HCT116 (cell line): ENCODE results near the gene GSTA4. TPM values are rescaled to one million over a fixed set of nuclear protein-coding genes. Genes with fewer than 3 reads are reported as not detected.

Source experiments
- ATAC-seq: fragments of 200-7000 bp; cut with Tn5 transposase; 2 replicates; pipeline ENCODE4 v1.9.1; 2020; ENCODE audit warnings: mild to moderate bottlenecking, moderate library complexity
- BruUV-seq: library from RNA; stranded (reverse); fragments of 400-500 nt; replicated peaks from 2 replicates; lab custom pipeline; 2021; lab: Mats Ljungman, UMichigan
- CTCF ChIA-PET: fragments of 300-600 bp; sonication (Branson Sonifier 250); formaldehyde crosslinking; loops from one replicate; lab custom pipeline; 2021; ENCODE audit warnings: antibody characterized with exemption; lab: Charles Lee
- POLR2A ChIA-PET: fragments of 300-600, 350-600 bp; sonication (Branson Sonifier 250); formaldehyde crosslinking; loops from one replicate; lab custom pipeline; 2021; ENCODE audit warnings: antibody characterized with exemption; lab: Charles Lee
- RAD21 ChIA-PET, 2 experiments: fragments of 300-600 bp; sonication (Branson Sonifier 250); formaldehyde crosslinking; loops; one replicate each; lab custom pipeline; 2023; ENCODE audit warnings: low total read pairs in 2 of 2; ENCODE audit not compliant: uncharacterized antibody in 2 of 2, unreplicated experiment in 2 of 2, low non-redundant PET in 1 of 2; lab: Charles Lee
- DNase-seq: peaks from one replicate; pipeline ENCODE4 v3.0.0-alpha.2; 2010; ENCODE audit warnings: low read depth, low spot score
- H2AFZ ChIP-seq: fragments of 200-600 bp; shearing (Covaris generic), sonication (generic); 2 replicates; pipeline ENCODE4 v1.6.1; 2017; ENCODE audit warnings: low read depth, mixed run types, mixed read lengths, antibody characterized with exemption, low read length; ENCODE audit not compliant: poor library complexity, severe bottlenecking
- H3K27ac ChIP-seq: 2 replicates; pipeline ENCODE4 v1.5.1; 2012; ENCODE audit warnings: low read depth, low read length
- H3K27me3 ChIP-seq: fragments of 200-600 bp; sonication (generic); 2 replicates; pipeline ENCODE4 v1.6.1; 2016; ENCODE audit warnings: mixed run types, low read length, mixed read lengths; ENCODE audit not compliant: insufficient read depth
- H3K36me3 ChIP-seq, 2 experiments: fragments of 200-500 bp in 1 of 2; fragments of 200-600 bp in 1 of 2; sonication (Bioruptor generic) in 1 of 2; sonication (generic) in 1 of 2; 2 replicates each; pipeline versions ENCODE4 v1.5.1 to v1.6.1; 2014 to 2016; ENCODE audit warnings: low read length in 2 of 2, inconsistent platforms in 1 of 2, mixed read lengths in 1 of 2, mixed run types in 1 of 2; ENCODE audit not compliant: insufficient read depth in 2 of 2, control insufficient read depth in 1 of 2
- H3K4me1 ChIP-seq, 2 experiments: fragments of 200-600 bp in 1 of 2; sonication (generic) in 1 of 2; 2 replicates each; pipeline versions ENCODE4 v1.5.1 to v1.6.1; 2012 to 2017; ENCODE audit warnings: low read length in 2 of 2, inconsistent platforms in 1 of 2, mild to moderate bottlenecking in 1 of 2, mixed read lengths in 1 of 2, mixed run types in 1 of 2, moderate library complexity in 1 of 2; ENCODE audit not compliant: insufficient read depth in 2 of 2, control insufficient read depth in 1 of 2
- H3K4me2 ChIP-seq: fragments of 200-600 bp; sonication (generic); 2 replicates; pipeline ENCODE4 v1.6.1; 2017; ENCODE audit warnings: mixed run types, low read length, mixed read lengths
- H3K4me3 ChIP-seq, 2 experiments: fragments of 200-600 bp in 1 of 2; sonication (generic) in 1 of 2; replicated peaks in 1 of 2; 2 replicates each; pipeline ENCODE4 v1.5.1; 2011 to 2016; ENCODE audit warnings: low read length in 2 of 2, control low read depth in 1 of 2, low read depth in 1 of 2, mild to moderate bottlenecking in 1 of 2, mixed read lengths in 1 of 2, mixed run types in 1 of 2
- H3K79me2 ChIP-seq: fragments of 200-600 bp; sonication (generic); 2 replicates; pipeline ENCODE4 v1.6.1; 2017; ENCODE audit warnings: mild to moderate bottlenecking, mixed run types, low read length, moderate library complexity, mixed read lengths; ENCODE audit not compliant: insufficient read depth
- H3K9ac ChIP-seq: fragments of 200-600 bp; sonication (generic); 2 replicates; pipeline ENCODE4 v1.6.1; 2016; ENCODE audit warnings: low read length, mixed read lengths
- H3K9me2 ChIP-seq: fragments of 200-600 bp; sonication (generic), shearing (Covaris generic); 2 replicates; pipeline ENCODE4 v1.6.1; 2017; ENCODE audit warnings: mixed run types, mild to moderate bottlenecking, moderate library complexity; ENCODE audit not compliant: insufficient read depth
- H3K9me3 ChIP-seq, 2 experiments: fragments of 200-500 bp in 1 of 2; fragments of 200-600 bp in 1 of 2; sonication (Bioruptor generic) in 1 of 2; sonication (generic) in 1 of 2; 2 replicates each; pipeline ENCODE4 v1.6.1; 2014 to 2017; ENCODE audit warnings: low read length in 2 of 2, mixed read lengths in 2 of 2, inconsistent platforms in 1 of 2, low read depth in 1 of 2, mild to moderate bottlenecking in 1 of 2, mixed run types in 1 of 2, moderate library complexity in 1 of 2; ENCODE audit not compliant: control insufficient read depth in 1 of 2, insufficient read depth in 1 of 2
- H4K20me1 ChIP-seq: fragments of 200-600 bp; sonication (generic), shearing (Covaris generic); 2 replicates; pipeline ENCODE4 v1.6.1; 2017; ENCODE audit warnings: mixed run types, mild to moderate bottlenecking, moderate library complexity; ENCODE audit not compliant: insufficient read depth
- CEBPB ChIP-seq: IDR thresholded peaks from 2 replicates; pipeline ENCODE4 v1.6.1; 2012; ENCODE audit warnings: low read depth
- ELF1 ChIP-seq: IDR thresholded peaks from 2 replicates; pipeline ENCODE4 v1.6.1; 2012; ENCODE audit warnings: low read depth, borderline replicate concordance
- EZH2phosphoT487 ChIP-seq: fragments of 200-600 bp; IDR thresholded peaks from 2 replicates; pipeline ENCODE4 v1.6.1; 2018; ENCODE audit warnings: antibody characterized with exemption, borderline replicate concordance
- FOSL1 ChIP-seq: IDR thresholded peaks from 2 replicates; pipeline ENCODE4 v1.6.1; 2012; ENCODE audit warnings: low read depth
- JUND ChIP-seq: IDR thresholded peaks from 2 replicates; pipeline ENCODE4 v1.6.1; 2012
- RAD21 ChIP-seq: IDR thresholded peaks from 2 replicates; pipeline ENCODE4 v1.6.1; 2012; ENCODE audit warnings: low read depth, mild to moderate bottlenecking
- SP1 ChIP-seq: IDR thresholded peaks from 2 replicates; pipeline ENCODE4 v1.6.1; 2012; ENCODE audit warnings: low read depth
- SRF ChIP-seq: IDR thresholded peaks from 2 replicates; pipeline ENCODE4 v1.6.1; 2012; ENCODE audit warnings: low read depth
- TCF7L2 ChIP-seq: IDR thresholded peaks from 2 replicates; pipeline ENCODE4 v1.7.0; 2011; ENCODE audit warnings: borderline replicate concordance, inconsistent platforms; ENCODE audit not compliant: insufficient read depth, insufficient read length; ENCODE audit errors: extremely low read depth
- intact Hi-C: fragments of 100-400 bp; cut with micrococcal nuclease; formaldehyde crosslinking; loops from 2 replicates; pipeline ENCODE4 v1.10.0; 2022
- total RNA-seq: library from RNA; stranded (reverse); gene quantifications from one replicate; pipeline ENCODE4 v1.2.1, GENCODE V29; 2021; ENCODE audit not compliant: unreplicated experiment
- TF ChIP-seq, protein P1 (sequence below): IDR thresholded peaks from 2 replicates; pipeline ENCODE4 v1.6.1; 2012; ENCODE audit warnings: low read depth
- TF ChIP-seq, protein P2 (sequence below), 3 experiments: fragments of 200-600 bp in 1 of 3; sonication (generic) in 1 of 3; IDR thresholded peaks in 2 of 3; conservative IDR thresholded peaks in 1 of 3; 2 replicates each; pipeline ENCODE4 v1.5.1; 2012 to 2017; ENCODE audit warnings: low read depth in 2 of 3, low read length in 2 of 3, antibody characterized with exemption in 1 of 3, borderline replicate concordance in 1 of 3, control low read depth in 1 of 3, mild to moderate bottlenecking in 1 of 3, mixed read lengths in 1 of 3, mixed run types in 1 of 3, moderate library complexity in 1 of 3; ENCODE audit not compliant: insufficient read depth in 1 of 3

The GSTA4 gene
- total RNA-seq, 1 experiment from 2014 or later, result 2.2 TPM

DNA sequence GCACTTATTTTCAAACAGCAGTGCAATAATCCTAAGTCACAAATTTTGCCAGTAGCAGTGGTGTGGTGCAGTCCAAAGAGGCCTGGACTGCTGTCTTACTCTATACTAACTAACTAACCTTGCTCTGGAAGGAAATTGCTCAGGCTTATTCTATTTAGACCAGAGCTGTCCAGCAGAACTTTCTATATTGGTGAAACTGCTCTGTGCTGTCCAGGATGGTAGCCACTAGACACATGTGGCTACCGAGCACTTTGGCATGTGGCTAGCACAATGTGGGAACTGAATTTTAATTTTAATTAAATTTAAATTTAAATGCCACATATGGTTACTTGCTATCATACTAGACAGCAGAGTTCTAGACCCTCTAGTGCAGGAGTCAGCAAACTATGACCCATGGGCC is 43.1 kb upstream of the GSTA4 start:
- Histone ChIP-seq H3K4me1 (peaks cover 16 to 29% of the 10 kb centered on the region in 2 experiments), H3K27ac (no peak overlapping the region), H3K9me2 (no peaks in the 10 kb centered on the region), H3K36me3 (peaks cover 2 to 8% of the 10 kb centered on the region in 2 experiments; a peak in 1 of 4 replicates), H2AFZ (no peak overlapping the region), H3K4me2 (no peak overlapping the region), H3K4me3 (no peak overlapping the region), H3K27me3 (no peaks in the 10 kb centered on the region), H4K20me1 (no peaks in the 10 kb centered on the region), H3K79me2 (no peaks in the 10 kb centered on the region), H3K9ac (no peak overlapping the region), H3K9me3 (no peaks in the 10 kb centered on the region)
- TF ChIP-seq CEBPB (no peak), SRF (no peak), SP1 (no peak), JUND (no peak), FOSL1 (no peak), ELF1 (no peak), RAD21 (no peak), EZH2phosphoT487 (no peak), TCF7L2 (no peak)
- TF ChIP-seq, protein P1, sequence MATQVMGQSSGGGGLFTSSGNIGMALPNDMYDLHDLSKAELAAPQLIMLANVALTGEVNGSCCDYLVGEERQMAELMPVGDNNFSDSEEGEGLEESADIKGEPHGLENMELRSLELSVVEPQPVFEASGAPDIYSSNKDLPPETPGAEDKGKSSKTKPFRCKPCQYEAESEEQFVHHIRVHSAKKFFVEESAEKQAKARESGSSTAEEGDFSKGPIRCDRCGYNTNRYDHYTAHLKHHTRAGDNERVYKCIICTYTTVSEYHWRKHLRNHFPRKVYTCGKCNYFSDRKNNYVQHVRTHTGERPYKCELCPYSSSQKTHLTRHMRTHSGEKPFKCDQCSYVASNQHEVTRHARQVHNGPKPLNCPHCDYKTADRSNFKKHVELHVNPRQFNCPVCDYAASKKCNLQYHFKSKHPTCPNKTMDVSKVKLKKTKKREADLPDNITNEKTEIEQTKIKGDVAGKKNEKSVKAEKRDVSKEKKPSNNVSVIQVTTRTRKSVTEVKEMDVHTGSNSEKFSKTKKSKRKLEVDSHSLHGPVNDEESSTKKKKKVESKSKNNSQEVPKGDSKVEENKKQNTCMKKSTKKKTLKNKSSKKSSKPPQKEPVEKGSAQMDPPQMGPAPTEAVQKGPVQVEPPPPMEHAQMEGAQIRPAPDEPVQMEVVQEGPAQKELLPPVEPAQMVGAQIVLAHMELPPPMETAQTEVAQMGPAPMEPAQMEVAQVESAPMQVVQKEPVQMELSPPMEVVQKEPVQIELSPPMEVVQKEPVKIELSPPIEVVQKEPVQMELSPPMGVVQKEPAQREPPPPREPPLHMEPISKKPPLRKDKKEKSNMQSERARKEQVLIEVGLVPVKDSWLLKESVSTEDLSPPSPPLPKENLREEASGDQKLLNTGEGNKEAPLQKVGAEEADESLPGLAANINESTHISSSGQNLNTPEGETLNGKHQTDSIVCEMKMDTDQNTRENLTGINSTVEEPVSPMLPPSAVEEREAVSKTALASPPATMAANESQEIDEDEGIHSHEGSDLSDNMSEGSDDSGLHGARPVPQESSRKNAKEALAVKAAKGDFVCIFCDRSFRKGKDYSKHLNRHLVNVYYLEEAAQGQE, result no peak
- TF ChIP-seq, protein P2, sequence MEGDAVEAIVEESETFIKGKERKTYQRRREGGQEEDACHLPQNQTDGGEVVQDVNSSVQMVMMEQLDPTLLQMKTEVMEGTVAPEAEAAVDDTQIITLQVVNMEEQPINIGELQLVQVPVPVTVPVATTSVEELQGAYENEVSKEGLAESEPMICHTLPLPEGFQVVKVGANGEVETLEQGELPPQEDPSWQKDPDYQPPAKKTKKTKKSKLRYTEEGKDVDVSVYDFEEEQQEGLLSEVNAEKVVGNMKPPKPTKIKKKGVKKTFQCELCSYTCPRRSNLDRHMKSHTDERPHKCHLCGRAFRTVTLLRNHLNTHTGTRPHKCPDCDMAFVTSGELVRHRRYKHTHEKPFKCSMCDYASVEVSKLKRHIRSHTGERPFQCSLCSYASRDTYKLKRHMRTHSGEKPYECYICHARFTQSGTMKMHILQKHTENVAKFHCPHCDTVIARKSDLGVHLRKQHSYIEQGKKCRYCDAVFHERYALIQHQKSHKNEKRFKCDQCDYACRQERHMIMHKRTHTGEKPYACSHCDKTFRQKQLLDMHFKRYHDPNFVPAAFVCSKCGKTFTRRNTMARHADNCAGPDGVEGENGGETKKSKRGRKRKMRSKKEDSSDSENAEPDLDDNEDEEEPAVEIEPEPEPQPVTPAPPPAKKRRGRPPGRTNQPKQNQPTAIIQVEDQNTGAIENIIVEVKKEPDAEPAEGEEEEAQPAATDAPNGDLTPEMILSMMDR (IDR thresholded peaks at IDR 0.05 in 2 of 3, conservative IDR thresholded peaks at IDR 0.05 in 1 of 3; ENCODE audit: borderline replicate concordance in 1 of 3, insufficient read depth in 1 of 3, low read depth in 2 of 3, low read length in 2 of 3), result no peak
- POLR2A ChIA-PET, result interaction anchor here (1.7 kb wide), 1 partner anchor 10 kb away, joined by 4 read pairs; no protein-coding TSS in a partner anchor
- BruUV-seq, result no TSS peak
- ATAC-seq (no peak), DNase-seq (no peak)
- intact Hi-C loops, result no loop called here
- RAD21 ChIA-PET, result no interaction called here
- CTCF ChIA-PET, result no interaction called here
